ENCODE measurements around the gene FKBP15. TPM values are rescaled to one million over a fixed set of nuclear protein-coding genes. Genes with fewer than 3 reads are reported as not detected.
A peak's percentile ranks its signal among the peaks of the same experiment; 100 is the strongest.
"Not testable (repeated sequence)": the region's sequence is repeated elsewhere in the genome, so short reads cannot be mapped to it uniquely, and the experiment has no call there.

Gene FKBP15
- polyA plus RNA-seq, 3 donors, result 28.8 to 32.1 (median 29.4) TPM

GRCh38 chr9:113238202-113238858 is 17.3 kb upstream of the FKBP15 start:
- DNase-seq (ENCODE audit: low read depth in 3 of 3, low spot score in 2 of 3), result no peak

GRCh38 chr9:113237026-113237425 is 15.9 kb upstream of the FKBP15 start:
- DNase-seq (ENCODE audit: low read depth in 3 of 3, low spot score in 2 of 3), result no peak

GRCh38 chr9:113235701-113236255 is 14.7 kb upstream of the FKBP15 start:
- not testable (repeated sequence) for DNase-seq (ENCODE audit: low read depth in 3 of 3, low spot score in 2 of 3)

- no peak for DNase-seq (ENCODE audit: low read depth in 3 of 3, low spot score in 2 of 3)
Observed at GRCh38 chr9:113231701-113232100, 10.6 kb upstream of the FKBP15 start.

DNA sequence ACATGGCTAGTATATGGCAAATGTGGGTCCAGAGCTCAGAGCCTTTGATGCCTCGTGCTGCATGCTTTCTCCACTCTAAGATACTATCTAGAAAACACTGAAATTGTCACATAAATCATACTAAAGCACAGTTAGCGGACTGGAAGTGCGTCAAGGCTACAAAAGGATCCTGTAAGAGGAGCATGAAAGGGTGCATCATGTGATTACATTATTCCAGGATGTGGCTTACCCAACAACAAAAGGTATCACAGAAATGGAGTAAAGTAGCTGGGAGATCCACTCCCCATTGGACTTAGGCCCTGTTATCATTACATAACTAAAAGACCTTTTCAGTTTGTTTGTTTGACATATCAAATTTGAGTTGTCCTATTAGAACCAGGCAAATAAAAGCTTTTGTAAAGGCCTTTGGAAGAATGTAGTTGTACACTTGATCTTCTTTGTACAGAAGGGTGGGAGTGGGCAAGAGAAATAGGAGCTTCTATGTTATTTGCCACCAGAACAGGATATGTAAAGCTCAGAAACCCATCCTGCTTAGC is 7.1 kb upstream of the FKBP15 start:
- no peak for DNase-seq (ENCODE audit: low read depth in 3 of 3, low spot score in 2 of 3)

- no peak for DNase-seq (ENCODE audit: low read depth in 3 of 3, low spot score in 2 of 3)
Observed at GRCh38 chr9:113227436-113227835, 6.4 kb upstream of the FKBP15 start.

DNA sequence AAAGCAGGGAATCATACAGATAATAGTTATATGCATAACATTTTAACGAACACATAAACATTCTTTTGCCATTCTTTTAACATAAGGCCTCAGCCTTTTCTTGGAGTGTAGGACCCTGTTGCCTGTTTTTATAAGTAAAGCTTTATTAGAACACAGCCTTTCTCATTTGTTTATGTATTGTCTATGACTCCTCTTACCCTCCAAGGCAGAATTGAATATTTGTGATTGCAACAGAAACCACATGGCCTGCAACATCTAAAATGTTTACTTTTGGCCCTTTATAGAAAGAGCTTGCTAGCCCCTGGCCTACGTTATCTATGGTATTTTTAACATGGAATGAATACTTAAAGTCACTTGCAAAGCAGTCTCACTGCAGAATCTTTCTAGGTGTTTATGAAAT is 2.9 kb upstream of the FKBP15 start:
- DNase-seq (ENCODE audit: low read depth in 3 of 3, low spot score in 2 of 3), result no peak

GRCh38 chr9:113222482-113222841 is 1.4 kb upstream of the FKBP15 start:
- DNase-seq (ENCODE audit: low read depth in 3 of 3, low spot score in 2 of 3), result no peak

DNA sequence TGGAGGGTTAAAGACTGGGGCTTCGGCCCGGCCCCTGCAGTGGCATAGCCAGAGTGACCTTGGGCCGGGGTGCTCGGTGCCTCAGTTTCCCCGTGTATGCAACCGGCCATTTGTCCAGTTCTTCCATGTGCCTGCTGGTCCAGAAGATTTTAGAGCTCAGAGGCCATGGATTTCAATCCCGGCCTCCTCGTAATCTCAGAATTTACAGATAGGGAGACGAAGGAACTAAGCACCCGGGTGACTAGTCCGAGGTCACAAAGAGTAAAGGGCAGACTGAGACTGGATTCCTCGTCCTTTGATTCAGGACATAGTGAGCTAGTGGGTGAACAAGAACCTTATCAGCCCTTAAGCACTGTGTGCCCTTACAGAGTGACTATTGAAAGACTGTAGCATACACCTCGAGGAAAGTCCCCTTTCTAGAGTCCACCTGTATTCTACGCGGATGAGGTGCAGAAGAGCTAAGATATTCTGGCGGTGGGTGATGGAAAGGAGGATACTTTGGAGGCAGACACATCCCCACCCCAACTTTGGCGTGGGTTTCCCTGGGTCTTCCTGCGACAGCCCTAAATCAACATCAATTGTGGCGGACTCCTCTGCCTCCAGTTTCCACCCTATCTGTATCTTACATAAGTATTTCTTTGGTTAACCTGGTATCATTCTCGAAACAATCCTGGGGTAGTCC is 864 bp upstream of the FKBP15 start:
- peak in 2 of 3 donors; percentile 6 to 14 for DNase-seq (ENCODE audit: low read depth in 3 of 3, low spot score in 2 of 3)

DNA sequence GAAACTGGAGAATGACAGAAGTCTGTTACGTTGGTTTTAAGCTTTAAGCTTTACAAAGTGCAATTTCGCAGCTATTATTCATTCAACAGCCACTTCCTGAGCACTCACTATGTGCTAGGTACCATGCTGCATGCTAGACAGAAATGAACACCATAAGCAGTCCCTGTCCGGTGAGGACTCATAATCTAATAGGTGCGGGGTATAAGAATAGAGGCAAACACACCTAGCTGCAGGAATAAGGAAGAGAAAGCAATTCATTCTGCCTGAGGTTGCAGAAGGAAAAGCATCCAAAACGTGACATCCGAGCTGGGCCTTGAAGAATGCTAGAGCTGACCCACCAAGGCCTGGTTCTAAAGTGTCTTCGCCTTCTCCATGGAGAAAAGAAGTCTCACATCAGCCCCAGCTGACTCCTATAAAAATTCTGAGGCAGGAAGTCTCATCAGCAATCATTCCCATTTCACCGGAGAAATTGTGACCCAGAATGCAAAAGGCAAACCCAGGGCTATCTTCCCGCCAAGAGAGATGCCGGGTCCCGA is 542 bp downstream of the FKBP15 start:
- DNase-seq (ENCODE audit: low read depth in 3 of 3, low spot score in 2 of 3), result no peak

DNA sequence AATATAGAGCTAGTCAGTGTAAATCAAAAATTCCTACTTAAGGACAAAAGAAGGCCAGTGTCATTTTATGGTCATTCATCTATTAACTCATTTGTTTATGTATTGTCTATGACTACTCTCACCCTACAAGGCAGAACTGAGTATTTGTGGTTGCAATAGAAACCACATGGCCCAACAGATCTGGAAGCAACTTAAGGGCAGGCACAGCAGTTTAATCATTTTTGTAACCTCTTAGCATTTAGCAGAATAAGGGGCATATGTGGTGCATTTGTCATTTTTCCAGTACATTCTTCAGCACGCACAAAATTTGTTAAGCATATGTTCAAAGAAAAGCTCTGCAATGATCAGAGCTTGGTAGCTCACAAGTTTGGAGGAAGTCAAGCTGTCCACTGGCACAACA is 1.1 kb downstream of the FKBP15 start:
- no peak for DNase-seq (ENCODE audit: low read depth in 3 of 3, low spot score in 2 of 3)

DNA sequence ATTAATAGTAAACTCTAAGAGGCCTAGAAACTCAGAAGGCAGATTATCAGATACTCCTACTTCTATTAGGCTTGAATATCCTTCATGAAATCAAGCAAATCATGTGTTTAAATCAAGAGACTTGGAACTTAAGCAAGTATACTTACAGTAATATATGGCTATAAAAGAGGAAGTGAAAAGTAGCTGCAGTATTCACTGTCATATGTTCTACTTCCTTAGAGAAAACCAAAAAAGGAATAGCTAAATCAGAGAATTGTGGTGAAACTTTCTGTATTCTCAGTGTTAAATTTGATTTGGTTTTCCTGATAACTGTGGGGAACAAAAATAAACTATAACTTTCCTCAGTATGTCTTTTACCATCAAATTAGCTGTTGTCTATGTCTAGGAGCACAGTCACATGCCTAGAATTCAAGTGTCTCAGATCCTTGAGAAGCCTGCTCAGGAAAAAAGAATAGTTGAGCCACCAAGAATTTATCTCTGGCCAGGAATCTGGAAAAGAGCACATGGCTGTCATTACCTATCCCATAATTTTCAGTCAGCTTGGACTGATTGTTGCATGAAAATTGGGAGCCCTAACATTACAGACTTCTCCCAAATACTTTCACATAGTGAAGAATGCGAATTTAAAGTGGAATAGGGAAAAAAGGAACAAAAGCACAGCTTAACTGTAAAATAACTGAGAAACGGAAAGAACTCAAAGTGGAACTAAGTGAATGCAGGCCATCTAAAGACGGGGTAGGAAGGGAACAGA is 1.7 kb downstream of the FKBP15 start:
- no peak for DNase-seq (ENCODE audit: low read depth in 3 of 3, low spot score in 2 of 3)

- no peak for DNase-seq (ENCODE audit: low read depth in 3 of 3, low spot score in 2 of 3)
Observed at GRCh38 chr9:113216406-113216805, 4.7 kb downstream of the FKBP15 start.

DNA sequence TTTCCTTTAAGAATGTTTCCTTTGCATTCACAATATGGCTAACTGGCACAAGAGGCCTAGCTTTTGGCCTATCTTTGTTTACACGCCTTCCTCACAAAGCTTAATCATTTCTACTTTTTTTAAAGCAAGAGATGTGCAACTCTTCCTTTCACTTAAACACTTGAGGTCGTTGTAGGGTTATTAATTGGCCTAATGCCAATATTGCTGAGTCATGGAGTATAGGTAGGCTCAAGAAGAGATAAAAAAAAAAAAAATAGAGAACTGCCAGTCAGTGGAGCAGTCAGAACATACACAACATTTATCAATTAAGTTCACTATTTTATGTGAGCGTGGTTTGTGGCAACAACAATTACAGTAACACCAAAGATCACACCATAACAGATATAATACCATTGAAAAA is 5.9 kb downstream of the FKBP15 start:
- DNase-seq (ENCODE audit: low read depth in 3 of 3, low spot score in 2 of 3), result no peak

GRCh38 chr9:113210815-113211214 is 10.3 kb downstream of the FKBP15 start:
- no peak for DNase-seq (ENCODE audit: low read depth in 3 of 3, low spot score in 2 of 3)

- no peak for DNase-seq (ENCODE audit: low read depth in 3 of 3, low spot score in 2 of 3)
Observed at GRCh38 chr9:113205861-113206260, 15.2 kb downstream of the FKBP15 start.

- DNase-seq (ENCODE audit: low read depth in 3 of 3, low spot score in 2 of 3), result no peak
Observed at GRCh38 chr9:113205432-113205831, 15.6 kb downstream of the FKBP15 start.

- no peak for DNase-seq (ENCODE audit: low read depth in 3 of 3, low spot score in 2 of 3)
Observed at GRCh38 chr9:113199683-113200329, 21.3 kb downstream of the FKBP15 start.

DNA sequence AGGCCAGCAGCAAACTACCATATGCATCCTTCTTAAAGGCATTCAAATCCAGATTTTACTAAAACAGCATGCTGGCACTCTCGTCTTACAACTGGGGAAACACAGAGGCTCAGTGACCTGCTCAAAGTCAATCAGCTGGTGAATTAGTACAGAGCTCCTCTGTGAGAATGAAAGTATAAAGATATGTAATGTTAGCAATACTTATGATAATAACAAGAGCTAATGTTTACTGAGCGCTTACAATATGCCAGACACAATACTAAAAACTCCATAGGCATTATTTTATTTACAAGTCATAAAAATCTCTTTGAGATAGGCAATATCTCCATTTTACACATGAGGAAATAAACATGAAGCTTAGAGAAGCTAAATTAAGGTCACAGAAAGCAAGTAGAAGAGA is 28.6 kb downstream of the FKBP15 start:
- no peak for DNase-seq (ENCODE audit: low read depth in 3 of 3, low spot score in 2 of 3)

DNA sequence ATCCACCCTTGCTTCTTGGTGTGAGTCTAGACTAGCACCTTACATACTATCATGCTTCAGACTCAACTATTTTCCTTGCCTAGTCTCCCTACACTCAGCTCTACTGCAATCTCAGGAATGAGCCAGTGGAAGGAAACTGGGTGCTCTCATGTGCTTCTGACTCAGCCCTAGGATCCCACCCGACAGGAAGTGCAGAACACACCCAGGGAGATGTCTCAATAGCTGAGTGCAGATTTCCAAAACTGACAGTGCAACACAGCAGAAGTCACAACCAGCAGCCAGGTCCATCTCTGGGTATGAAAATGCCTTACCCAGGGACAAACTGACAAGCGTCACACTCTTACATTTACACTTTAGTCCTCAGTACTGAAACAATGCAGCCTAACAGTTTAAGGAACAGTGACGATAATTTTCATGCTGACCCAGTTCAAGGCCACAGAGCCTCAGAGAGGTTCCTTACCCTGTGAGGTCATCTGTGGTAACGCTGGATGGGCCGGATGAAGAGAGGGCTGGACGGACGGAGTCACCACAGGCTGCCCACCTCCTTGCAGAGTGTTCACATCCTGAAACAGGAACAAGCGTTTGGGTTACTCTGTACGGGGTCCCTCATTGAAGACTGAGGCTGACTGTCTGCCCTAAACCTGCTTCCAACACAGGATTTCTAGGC is 33.0 kb downstream of the FKBP15 start:
- no peak for DNase-seq (ENCODE audit: low read depth in 3 of 3, low spot score in 2 of 3)

Data from right renal cortex interstitium (tissue), 3 donors.